HG03469 (cell line): ENCODE results near the gene ROBO1.
"Not testable (repeated sequence)": the region's sequence is repeated elsewhere in the genome, so short reads cannot be mapped to it uniquely, and the experiment has no call there.

ENCODE experiments used
- ATAC-seq: cut with Tn5 transposase; IDR thresholded peaks from one replicate; pipeline ENCODE4 v1.9.1; 2021; ENCODE audit warnings: mild to moderate bottlenecking, moderate library complexity, moderate number of reproducible peaks; ENCODE audit not compliant: unreplicated experiment

The ROBO1 gene

GRCh38 chr3:78764634-78765033 lies 1003.2 kb downstream of the ROBO1 start:
- no peak for ATAC-seq

GRCh38 chr3:78762121-78762520 lies 1005.7 kb downstream of the ROBO1 start:
- ATAC-seq, result no peak

- no peak for ATAC-seq
These were observed 1006.7 kb downstream of the ROBO1 start for GRCh38 chr3:78761126-78761525.

GRCh38 chr3:78757731-78758130 lies 1010.1 kb downstream of the ROBO1 start:
- ATAC-seq, result no peak

GRCh38 chr3:78754066-78754743 lies 1013.6 kb downstream of the ROBO1 start:
- ATAC-seq, result no peak

GRCh38 chr3:78751266-78751665 lies 1016.5 kb downstream of the ROBO1 start:
- no peak for ATAC-seq

- not testable (repeated sequence) for ATAC-seq
These were observed 1017.5 kb downstream of the ROBO1 start for GRCh38 chr3:78750291-78750690.

- ATAC-seq, result no peak
These were observed 1018.7 kb downstream of the ROBO1 start for GRCh38 chr3:78749056-78749455.

GRCh38 chr3:78745847-78746246 lies 1022.0 kb downstream of the ROBO1 start:
- ATAC-seq, result no peak

- ATAC-seq, result no peak
These were observed 1025.3 kb downstream of the ROBO1 start for GRCh38 chr3:78742491-78742890.

- ATAC-seq, result no peak
These were observed 1025.8 kb downstream of the ROBO1 start for GRCh38 chr3:78742041-78742440.

- no peak for ATAC-seq
These were observed 1026.6 kb downstream of the ROBO1 start for GRCh38 chr3:78741066-78741645.

GRCh38 chr3:78738833-78739232 lies 1029.0 kb downstream of the ROBO1 start:
- no peak for ATAC-seq

- ATAC-seq, result no peak
These were observed 1029.8 kb downstream of the ROBO1 start for GRCh38 chr3:78737988-78738387.

- ATAC-seq, result no peak
These were observed 1030.9 kb downstream of the ROBO1 start for GRCh38 chr3:78736863-78737262.

GRCh38 chr3:78734048-78734637 lies 1033.7 kb downstream of the ROBO1 start:
- ATAC-seq, result no peak

GRCh38 chr3:78732893-78733292 lies 1034.9 kb downstream of the ROBO1 start:
- ATAC-seq, result no peak

- ATAC-seq, result no peak
These were observed 1035.3 kb downstream of the ROBO1 start for GRCh38 chr3:78732471-78732870.

- ATAC-seq, result no peak
These were observed 1037.9 kb downstream of the ROBO1 start for GRCh38 chr3:78729946-78730345.

GRCh38 chr3:78728406-78729145 lies 1039.2 kb downstream of the ROBO1 start:
- no peak for ATAC-seq

- ATAC-seq, result no peak
These were observed 1041.3 kb downstream of the ROBO1 start for GRCh38 chr3:78726545-78726944.
